Loucy (cell line): Measurements from ENCODE around the gene LRRD1.

Experiments
- EZH2phosphoT487 ChIP-seq: fragments of 200-600 bp; IDR thresholded peaks from 2 replicates; pipeline ENCODE4 v1.6.1; 2018; ENCODE audit warnings: antibody characterized with exemption, mild to moderate bottlenecking, moderate library complexity, borderline replicate concordance
- TF ChIP-seq, protein P1 (sequence below): fragments of 200-600 bp; sonication (generic); conservative IDR thresholded peaks from 2 replicates; pipeline ENCODE4 v1.5.1; 2014; ENCODE audit warnings: mild to moderate bottlenecking, antibody characterized with exemption, low read length

DNA sequence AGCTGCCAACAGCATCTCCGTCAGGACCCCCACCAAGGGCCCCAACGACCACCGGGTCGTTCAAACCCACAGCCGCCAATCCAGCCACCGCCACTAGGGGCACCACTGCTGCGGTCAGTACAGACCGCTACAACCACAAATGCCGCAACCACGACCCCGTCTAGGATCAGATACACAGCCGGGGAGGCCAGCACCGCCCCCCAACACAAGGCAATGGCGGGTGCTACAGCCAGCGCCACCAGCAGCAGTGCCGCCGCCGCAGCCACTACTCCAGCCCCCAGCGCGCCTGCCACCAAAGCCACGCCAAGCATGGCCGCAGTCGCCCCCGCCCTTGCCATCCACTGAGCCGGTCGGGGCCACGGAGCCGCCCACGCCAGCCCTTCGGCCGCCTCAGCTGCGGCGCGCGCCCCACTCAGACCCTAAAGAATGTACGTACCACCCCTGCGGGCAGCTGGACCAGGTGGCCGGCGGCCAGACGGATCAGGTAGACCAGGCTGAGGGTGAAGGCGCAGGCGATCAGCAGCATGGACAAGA, 45.1 kb downstream of the LRRD1 start:
- TF ChIP-seq, protein P1, sequence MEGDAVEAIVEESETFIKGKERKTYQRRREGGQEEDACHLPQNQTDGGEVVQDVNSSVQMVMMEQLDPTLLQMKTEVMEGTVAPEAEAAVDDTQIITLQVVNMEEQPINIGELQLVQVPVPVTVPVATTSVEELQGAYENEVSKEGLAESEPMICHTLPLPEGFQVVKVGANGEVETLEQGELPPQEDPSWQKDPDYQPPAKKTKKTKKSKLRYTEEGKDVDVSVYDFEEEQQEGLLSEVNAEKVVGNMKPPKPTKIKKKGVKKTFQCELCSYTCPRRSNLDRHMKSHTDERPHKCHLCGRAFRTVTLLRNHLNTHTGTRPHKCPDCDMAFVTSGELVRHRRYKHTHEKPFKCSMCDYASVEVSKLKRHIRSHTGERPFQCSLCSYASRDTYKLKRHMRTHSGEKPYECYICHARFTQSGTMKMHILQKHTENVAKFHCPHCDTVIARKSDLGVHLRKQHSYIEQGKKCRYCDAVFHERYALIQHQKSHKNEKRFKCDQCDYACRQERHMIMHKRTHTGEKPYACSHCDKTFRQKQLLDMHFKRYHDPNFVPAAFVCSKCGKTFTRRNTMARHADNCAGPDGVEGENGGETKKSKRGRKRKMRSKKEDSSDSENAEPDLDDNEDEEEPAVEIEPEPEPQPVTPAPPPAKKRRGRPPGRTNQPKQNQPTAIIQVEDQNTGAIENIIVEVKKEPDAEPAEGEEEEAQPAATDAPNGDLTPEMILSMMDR: peak; percentile 75
- no peak for TF ChIP-seq EZH2phosphoT487
